ENCODE data around the gene MMP17. TPM values are rescaled to one million over a fixed set of nuclear protein-coding genes. Genes with fewer than 3 reads are reported as not detected.

MMP17 gene
- polyA plus RNA-seq, 1 donor from 2014 or later, result 79.0 TPM

- TF ChIP-seq SMC3 (conservative IDR thresholded peaks at IDR 0.05; ENCODE audit: poor library complexity) (no peak), POLR2AphosphoS5 (IDR thresholded peaks at IDR 0.05) (no peak), EP300 (conservative IDR thresholded peaks at IDR 0.05; ENCODE audit: poor library complexity, severe bottlenecking) (no peak), REST (IDR thresholded peaks at IDR 0.05; ENCODE audit: borderline replicate concordance) (no peak), EZH2 (IDR thresholded peaks at IDR 0.05; ENCODE audit: borderline replicate concordance, insufficient read depth, low read length, poor library complexity, severe bottlenecking) (no peak), RAD21 (conservative IDR thresholded peaks at IDR 0.05) (no peak), CTCF (IDR thresholded peaks at IDR 0.05; ENCODE audit: poor library complexity, severe bottlenecking) (no peak), MXI1 (conservative IDR thresholded peaks at IDR 0.05; ENCODE audit: poor library complexity, severe bottlenecking) (no peak), TAF1 (IDR thresholded peaks at IDR 0.05; ENCODE audit: low read depth) (no peak)
- no peaks in the 10 kb centered on the region for H3K27me3 ChIP-seq (ENCODE audit: insufficient read depth, low read depth, low read length)
- no peaks in the 10 kb centered on the region for H3K9me2 ChIP-seq (ENCODE audit: insufficient read depth, low read length)
- no peak overlapping the region for H2AFZ ChIP-seq (ENCODE audit: low read depth, low read length)
- no peak overlapping the region for H3K4me2 ChIP-seq (ENCODE audit: low read length)
- peaks cover 10% of the 10 kb centered on the region for H3K36me3 ChIP-seq (ENCODE audit: insufficient read depth, low read length)
- no peaks in the 10 kb centered on the region for H4K20me1 ChIP-seq (ENCODE audit: insufficient read depth)
- H3K27ac ChIP-seq (ENCODE audit: low read length), result no peak overlapping the region
- H3K4me3 ChIP-seq (ENCODE audit: low read length), result no peak overlapping the region
- no peak overlapping the region for H3K9ac ChIP-seq (ENCODE audit: low read length)
- no peaks in the 10 kb centered on the region for H3F3A ChIP-seq (ENCODE audit: insufficient read depth, low read length, poor library complexity, severe bottlenecking)
- no peaks in the 10 kb centered on the region for H3K79me2 ChIP-seq (replicated peaks; ENCODE audit: insufficient read depth, low read length)
- no peaks in the 10 kb centered on the region for H3K9me3 ChIP-seq (ENCODE audit: low read length)
Measured at GRCh38 chr12:131794573-131794972, 33.6 kb upstream of the MMP17 start.

- no peak overlapping the region for H2AFZ ChIP-seq (ENCODE audit: low read depth, low read length)
- no peaks in the 10 kb centered on the region for H3K27me3 ChIP-seq (ENCODE audit: insufficient read depth, low read depth, low read length)
- H3K4me2 ChIP-seq (ENCODE audit: low read length), result no peak overlapping the region
- no peaks in the 10 kb centered on the region for H3K79me2 ChIP-seq (replicated peaks; ENCODE audit: insufficient read depth, low read length)
- no peaks in the 10 kb centered on the region for H3K9me3 ChIP-seq (ENCODE audit: low read length)
- no peak overlapping the region for H3K4me3 ChIP-seq (ENCODE audit: low read length)
- no peaks in the 10 kb centered on the region for H3F3A ChIP-seq (ENCODE audit: insufficient read depth, low read length, poor library complexity, severe bottlenecking)
- no peak overlapping the region for H3K9ac ChIP-seq (ENCODE audit: low read length)
- H3K27ac ChIP-seq (ENCODE audit: low read length), result no peak overlapping the region
- peaks cover 10% of the 10 kb centered on the region for H3K36me3 ChIP-seq (ENCODE audit: insufficient read depth, low read length)
- no peak for TF ChIP-seq MXI1 (conservative IDR thresholded peaks at IDR 0.05; ENCODE audit: poor library complexity, severe bottlenecking)
- no peak for TF ChIP-seq EP300 (conservative IDR thresholded peaks at IDR 0.05; ENCODE audit: poor library complexity, severe bottlenecking)
- TF ChIP-seq TAF1 (IDR thresholded peaks at IDR 0.05; ENCODE audit: low read depth), result no peak
- TF ChIP-seq RAD21 (conservative IDR thresholded peaks at IDR 0.05), result no peak
- no peak for TF ChIP-seq POLR2AphosphoS5 (IDR thresholded peaks at IDR 0.05)
- no peak for TF ChIP-seq REST (IDR thresholded peaks at IDR 0.05; ENCODE audit: borderline replicate concordance)
- TF ChIP-seq SMC3 (conservative IDR thresholded peaks at IDR 0.05; ENCODE audit: poor library complexity), result no peak
- no peak for TF ChIP-seq EZH2 (IDR thresholded peaks at IDR 0.05; ENCODE audit: borderline replicate concordance, insufficient read depth, low read length, poor library complexity, severe bottlenecking)
- no peaks in the 10 kb centered on the region for H4K20me1 ChIP-seq (ENCODE audit: insufficient read depth)
- H3K9me2 ChIP-seq (ENCODE audit: insufficient read depth, low read length), result no peaks in the 10 kb centered on the region
Measured at GRCh38 chr12:131795064-131795463, 33.1 kb upstream of the MMP17 start.

Measured in neural cell (in vitro differentiated cells).